Raji (cell line): ENCODE measurements around the gene CRHBP.

Source experiments
- POLR2A ChIP-seq: IDR thresholded peaks from 2 replicates; pipeline ENCODE4 v1.6.1; 2011; ENCODE audit warnings: low read depth, low read length, control low read depth; ENCODE audit not compliant: insufficient read depth

The CRHBP gene

GRCh38 chr5:76956033-76956432 is 3.2 kb downstream of the CRHBP start:
- TF ChIP-seq POLR2A, result no peak

DNA sequence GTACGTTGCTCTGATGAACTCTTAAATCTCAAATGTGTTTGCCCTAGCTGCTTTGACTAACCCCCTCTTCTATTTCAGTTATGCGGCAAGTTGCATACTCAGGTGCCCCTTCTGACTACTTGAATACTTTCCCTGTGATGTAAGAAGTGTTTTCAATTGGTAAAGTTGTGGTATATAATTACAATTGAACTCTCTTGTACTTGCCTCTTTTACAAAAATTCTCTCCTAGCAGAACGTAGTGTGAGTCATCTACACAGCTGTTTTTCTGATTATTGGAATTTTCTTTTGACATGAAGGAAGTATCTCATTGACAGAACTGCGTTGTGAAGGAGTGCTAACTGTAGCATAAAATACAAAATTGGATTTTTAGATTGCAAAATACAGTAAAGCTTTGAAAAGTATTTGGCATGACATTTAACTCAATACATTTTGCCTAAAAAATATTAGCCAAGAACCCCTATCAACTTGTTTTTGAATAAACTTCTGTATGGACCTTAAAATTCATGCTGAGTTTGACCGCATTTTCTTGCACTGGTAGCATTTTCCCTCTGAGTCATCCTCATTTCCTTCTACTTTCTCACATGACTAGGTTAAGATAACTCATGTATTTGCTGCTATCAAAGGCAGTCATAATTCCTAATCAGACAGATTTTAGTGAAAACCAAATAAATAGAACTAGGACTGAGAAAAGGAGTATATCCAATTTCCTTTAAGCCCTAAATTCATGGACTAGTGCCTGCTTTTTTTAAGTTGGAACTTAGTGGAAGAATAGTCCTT is 6.3 kb downstream of the CRHBP start:
- no peak for TF ChIP-seq POLR2A

GRCh38 chr5:76960004-76960625 is 7.3 kb downstream of the CRHBP start:
- no peak for TF ChIP-seq POLR2A

DNA sequence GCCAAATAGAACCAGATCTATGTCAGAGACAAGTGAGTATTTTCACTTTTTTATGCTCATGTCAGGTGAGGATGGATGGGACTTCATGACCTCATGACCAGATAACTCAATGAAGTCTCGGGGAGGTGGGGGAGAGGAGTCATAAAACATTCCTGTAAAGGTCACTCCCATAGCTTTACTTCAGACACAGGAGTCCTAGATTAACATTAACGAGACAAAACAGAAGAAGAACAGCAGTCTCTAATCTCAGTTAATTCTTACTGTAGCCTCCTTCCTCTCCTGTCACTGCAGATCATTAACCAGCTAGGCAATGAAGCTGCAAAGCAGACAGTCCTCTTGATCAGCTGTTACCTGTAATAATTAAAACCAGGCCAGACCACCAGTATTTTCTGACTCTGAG is 11.2 kb downstream of the CRHBP start:
- no peak for TF ChIP-seq POLR2A

- TF ChIP-seq POLR2A, result no peak
Observed at GRCh38 chr5:76971511-76971910, 18.7 kb downstream of the CRHBP start.

- TF ChIP-seq POLR2A, result no peak
Observed at GRCh38 chr5:76972689-76973088, 19.8 kb downstream of the CRHBP start.

DNA sequence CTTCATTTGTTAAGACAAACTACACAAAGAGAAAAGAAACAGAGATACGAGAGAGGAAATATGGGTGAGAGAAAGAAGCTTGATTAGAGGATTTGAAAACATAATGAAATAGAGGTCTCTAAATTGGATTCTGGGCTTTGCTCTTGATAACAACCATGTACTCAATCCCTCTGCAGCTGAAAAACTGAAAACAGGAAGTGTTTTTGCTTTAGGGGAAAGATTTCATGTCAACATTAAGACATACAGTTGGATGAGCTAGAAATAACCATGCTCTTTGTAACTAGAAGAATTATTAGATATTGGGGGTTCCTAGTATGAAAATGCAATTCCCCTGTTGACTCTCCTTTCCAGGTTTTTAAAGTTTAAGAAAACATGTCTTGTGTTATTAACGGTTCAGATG is 21.9 kb downstream of the CRHBP start:
- no peak for TF ChIP-seq POLR2A

DNA sequence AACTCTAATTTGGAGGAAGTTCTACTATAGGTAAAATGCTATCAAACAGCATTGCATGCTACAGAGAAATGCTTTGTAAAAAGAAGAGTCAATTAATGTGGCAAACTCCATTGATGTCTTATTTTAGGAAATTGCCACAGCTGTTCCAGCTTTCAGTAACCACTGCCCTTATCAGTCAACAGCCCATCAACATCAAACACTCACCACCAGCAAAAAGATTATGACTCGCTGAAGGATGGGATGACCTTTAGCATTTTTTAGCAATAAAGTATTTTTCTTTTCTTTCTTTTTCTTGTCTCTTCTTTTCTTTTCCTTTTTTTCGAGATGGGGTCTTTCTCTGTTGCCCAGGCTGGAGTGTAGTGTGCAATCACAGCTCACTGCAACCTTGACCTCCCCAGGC is 26.0 kb downstream of the CRHBP start:
- TF ChIP-seq POLR2A, result no peak

- no peak for TF ChIP-seq POLR2A
Observed at GRCh38 chr5:76980518-76981144, 27.8 kb downstream of the CRHBP start.

DNA sequence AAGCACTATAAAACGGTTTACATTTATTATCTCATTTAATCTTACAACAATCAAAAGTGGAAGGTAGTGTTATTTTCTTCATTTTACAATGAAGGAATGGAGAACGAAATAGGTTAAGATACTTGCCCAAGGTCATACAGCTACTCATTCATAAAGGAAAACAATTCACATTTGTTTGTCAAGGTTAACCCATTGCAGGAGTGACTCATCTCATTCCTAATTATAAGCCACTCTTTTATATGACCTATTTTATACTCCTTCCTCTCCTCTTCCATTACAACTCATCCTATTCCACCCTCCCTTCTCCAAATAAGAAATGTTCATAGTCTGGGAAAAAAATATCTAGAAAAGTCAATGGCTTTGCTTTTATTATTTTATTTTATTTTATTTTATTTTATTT is 29.6 kb downstream of the CRHBP start:
- TF ChIP-seq POLR2A, result no peak

- TF ChIP-seq POLR2A, result no peak
Observed at GRCh38 chr5:76983468-76983867, 30.6 kb downstream of the CRHBP start.

DNA sequence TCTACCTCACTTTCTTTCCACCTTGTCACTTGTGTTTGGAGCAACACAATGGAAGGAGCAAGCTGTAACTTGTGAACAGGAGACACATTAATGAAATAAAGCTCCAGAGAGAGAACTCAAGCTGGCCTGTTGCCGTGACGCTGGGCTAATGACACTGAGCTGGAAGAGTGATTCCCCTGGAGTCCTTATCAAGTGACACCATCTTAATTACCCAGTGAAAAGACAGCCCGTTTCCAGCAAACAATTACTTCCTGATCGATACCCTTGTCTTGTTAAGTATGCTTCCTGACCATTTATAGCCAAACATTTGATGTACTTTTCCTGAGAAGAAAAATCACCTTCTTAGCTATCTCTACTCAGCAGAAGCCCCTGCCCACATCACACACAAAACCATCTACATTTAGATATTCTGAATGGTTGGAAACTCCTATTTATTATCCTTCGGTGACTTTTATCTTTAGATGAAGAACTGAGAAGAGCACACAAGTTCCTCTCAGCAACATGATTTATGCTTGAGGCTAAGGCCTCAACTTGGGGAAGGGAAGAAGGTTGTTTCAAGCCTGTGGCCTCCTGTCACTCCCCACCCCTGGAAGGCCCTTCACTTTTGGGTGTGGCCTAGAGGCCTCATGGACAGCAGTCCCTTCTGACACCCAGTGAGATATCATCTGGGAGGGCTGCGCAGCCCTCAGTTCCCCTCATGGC is 34.1 kb downstream of the CRHBP start:
- no peak for TF ChIP-seq POLR2A

GRCh38 chr5:76990899-76991459 is 38.1 kb downstream of the CRHBP start:
- no peak for TF ChIP-seq POLR2A

GRCh38 chr5:76994337-76994736 is 41.5 kb downstream of the CRHBP start:
- no peak for TF ChIP-seq POLR2A

- TF ChIP-seq POLR2A, result no peak
Observed at GRCh38 chr5:76999451-76999850, 46.6 kb downstream of the CRHBP start.
